Measurements from ENCODE around the gene LMAN2L. TPM values are rescaled to one million over a fixed set of nuclear protein-coding genes. Genes with fewer than 3 reads are reported as not detected.

LMAN2L gene
- total and polyA plus RNA-seq, 2 of the 8 experiments (the other 6 are each of a cell fraction or from before 2014, with no cell fraction given) = 14.3 to 17.6 TPM

- Histone ChIP-seq H3K27ac (ENCODE audit: low read depth, low read length) (no peak overlapping the region), H3K18ac (ENCODE audit: extremely low read depth, low read length) (no peak overlapping the region), H3K9me3 (ENCODE audit: insufficient read depth in 2 of 2, low read depth in 1 of 2, low read length in 1 of 2) (no peaks in the 10 kb centered on the region), H3K4me1 (replicated peaks in 1 of 4; ENCODE audit: control insufficient read depth in 3 of 4, insufficient read depth in 4 of 4, low read length in 3 of 4) (peaks cover 6 to 18% (median 10%) of the 10 kb centered on the region in 4 experiments), H2AFZ (ENCODE audit: low read length) (no peak overlapping the region), H2BK5ac (ENCODE audit: low read depth, low read length) (no peak overlapping the region), H2BK20ac (ENCODE audit: low read length) (no peak overlapping the region), H3K14ac (ENCODE audit: insufficient read length) (no peak overlapping the region), H3K79me2 (ENCODE audit: control insufficient read depth in 1 of 2, insufficient read depth in 2 of 2, low read length in 2 of 2) (peaks cover 0 to 16% of the 10 kb centered on the region in 2 experiments; a peak in 1 of 4 replicates), H3K4me2 (ENCODE audit: insufficient read depth in 1 of 2, low read depth in 2 of 2, low read length in 2 of 2) (no peak overlapping the region), H4K20me1 (replicated peaks in 1 of 2; ENCODE audit: control insufficient read depth in 1 of 2, insufficient read depth in 2 of 2, low read length in 2 of 2) (peaks cover 0 to 10% of the 10 kb centered on the region in 2 experiments), H4K8ac (ENCODE audit: extremely low read depth, insufficient read depth, low read length) (no peak overlapping the region), H2BK12ac (ENCODE audit: low read depth, low read length) (no peak overlapping the region), H2BK120ac (replicated peaks; ENCODE audit: low read depth, low read length) (no peak overlapping the region), H3K23me2 (ENCODE audit: low read depth, low read length) (no peaks in the 10 kb centered on the region), H3K79me1 (ENCODE audit: low read depth, low read length) (peaks cover 15% of the 10 kb centered on the region), H3K4ac (replicated peaks; ENCODE audit: insufficient read length, low read depth, low read length) (no peak overlapping the region), H2BK15ac (ENCODE audit: low read length) (no peak overlapping the region), H3K27me3 (replicated peaks in 1 of 4; ENCODE audit: control insufficient read depth in 3 of 4, extremely low read depth in 1 of 4, insufficient read depth in 3 of 4, low read length in 3 of 4) (no peaks in the 10 kb centered on the region), H3K56ac (replicated peaks; ENCODE audit: insufficient read length, low read depth, low read length) (no peak overlapping the region), H3K23ac (ENCODE audit: insufficient read length) (no peak overlapping the region), H3K36me3 (ENCODE audit: control insufficient read depth in 2 of 4, insufficient read depth in 4 of 4, low read length in 3 of 4) (no peaks in the 10 kb centered on the region), H3K4me3 (ENCODE audit: extremely low read depth in 1 of 4, insufficient read depth in 2 of 4, low read depth in 3 of 4, low read length in 4 of 4) (no peak overlapping the region), H4K5ac (ENCODE audit: insufficient read length, low read depth, low read length) (no peak overlapping the region), H4K91ac (replicated peaks; ENCODE audit: insufficient read length, low read length) (no peak overlapping the region), H3K9ac (replicated peaks in 1 of 4; ENCODE audit: extremely low read depth in 1 of 4, low read depth in 3 of 4, low read length in 3 of 4) (no peak overlapping the region), H2AK5ac (ENCODE audit: low read depth, low read length) (no peak overlapping the region)
- DNase-seq (ENCODE audit: low read depth in 1 of 2, low spot score in 2 of 2) = no peak
- POLR2A ChIA-PET (ENCODE audit: partially characterized antibody) = interaction anchor here (1.3 to 1.6 kb wide), 2 partner anchors 15 to 158 kb away, joined by 3 read pairs; no protein-coding TSS in a partner anchor
- TF ChIP-seq TEAD4 (IDR thresholded peaks at IDR 0.05; ENCODE audit: low read depth, low read length) = no peak
- TF ChIP-seq HDAC6 (IDR thresholded peaks at IDR 0.05; ENCODE audit: low read depth, low read length) = no peak
- TF ChIP-seq TAF7 (optimal IDR thresholded peaks at IDR 0.05; ENCODE audit: borderline replicate concordance, low read depth, low read length) = no peak
- TF ChIP-seq, protein P1, sequence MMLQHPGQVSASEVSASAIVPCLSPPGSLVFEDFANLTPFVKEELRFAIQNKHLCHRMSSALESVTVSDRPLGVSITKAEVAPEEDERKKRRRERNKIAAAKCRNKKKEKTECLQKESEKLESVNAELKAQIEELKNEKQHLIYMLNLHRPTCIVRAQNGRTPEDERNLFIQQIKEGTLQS (IDR thresholded peaks at IDR 0.05; ENCODE audit: insufficient read depth, low read depth, low read length) = no peak
- TF ChIP-seq SP1 (IDR thresholded peaks at IDR 0.05; ENCODE audit: low read depth, low read length) = no peak
- no peak for TF ChIP-seq YY1 (IDR thresholded peaks at IDR 0.05; ENCODE audit: low read depth, low read length)
- CTCF ChIA-PET (ENCODE audit: partially characterized antibody) = interaction anchor here (1.3 to 1.6 kb wide), 4 partner anchors 15 to 214 kb away, joined by 3 to 7 read pairs (median 3); no protein-coding TSS in a partner anchor
- no peak for FAIRE-seq
- 92% methylated on average over 8 of the region's 8 CpGs; no CpG with 5 or more reads in 1 of the 2 experiments for WGBS, 2 experiments (ENCODE audit: extremely low coverage in 1 of 2, insufficient coverage in 1 of 2, insufficient read length in 1 of 2, insufficient replicate concordance in 2 of 2, low coverage in 1 of 2, low lambda C conversion rate in 2 of 2, missing lambda C conversion rate in 1 of 2)
Measured at GRCh38 chr2:96768083-96768561, 28.3 kb upstream of the LMAN2L start.

Data from H1 (cell line).